Adrenal gland (tissue), 12 donors: ENCODE results near the gene FAM241B. TPM values are rescaled to one million over a fixed set of nuclear protein-coding genes. Genes with fewer than 3 reads are reported as not detected.

Experiments used
- DNase-seq, 7 donors: peaks; one replicate each; pipeline ENCODE4 v3.0.0-alpha.2; 2019 to 2020
- H3K27ac ChIP-seq, 5 donors: fragments of 200-600 bp; sonication (generic) in 4 of 5; 1 replicate in 3 of 5; 2 replicates in 2 of 5; pipeline versions ENCODE4 v1.5.1 to v1.8.0; 2016 to 2020; ENCODE audit warnings: mild to moderate bottlenecking in 1 of 5
- H3K27me3 ChIP-seq: fragments of 200-600 bp; 2 replicates; pipeline ENCODE4 v1.8.0; 2021
- H3K36me3 ChIP-seq, 2 donors: fragments of 200-600 bp; replicated peaks in 1 of 2; 1 replicate in 1 of 2; 2 replicates in 1 of 2; pipeline versions ENCODE4 v1.5.1 to v1.8.0; 2018 to 2022
- H3K4me1 ChIP-seq, 2 donors: fragments of 200-600 bp; replicated peaks in 1 of 2; 1 replicate in 1 of 2; 2 replicates in 1 of 2; pipeline versions ENCODE4 v1.5.1 to v1.8.0; 2018 to 2021
- H3K4me3 ChIP-seq, 4 donors: fragments of 200-600 bp; sonication (generic) in 3 of 4; one replicate each; pipeline ENCODE4 v1.5.1; 2016 to 2018
- H3K9me3 ChIP-seq, 3 donors: fragments of 200-600 bp; sonication (generic) in 1 of 3; replicated peaks in 1 of 3; 1 replicate in 2 of 3; 2 replicates in 1 of 3; pipeline versions ENCODE4 v1.5.1 to v1.8.0; 2016 to 2021
- POLR2A ChIP-seq, 2 donors: fragments of 450-650 bp; IDR thresholded peaks; one replicate each; pipeline ENCODE4 v1.6.1; 2017; ENCODE audit warnings: antibody characterized with exemption in 2 of 2, mild to moderate bottlenecking in 2 of 2, moderate library complexity in 1 of 2
- WGBS, 4 donors: extraction: QIAGEN DNeasy Blood & Tissue Kit in 2 of 4; methylation state at CpG; one replicate each; pipeline versions ENCODE4 v1.1.5 to v1.1.7; 2013 to 2017; 5-methylcytosine and 5-hydroxymethylcytosine counted together
- intact Hi-C, 2 donors: fragments of 100-400 bp; cut with DNase I; formaldehyde crosslinking; loops; one replicate each; pipeline versions ENCODE4 v1.14.1 to v1.15.0; 2022 to 2023
- polyA plus RNA-seq, 3 donors: library from polyadenylated mRNA; stranded (reverse); fragments of 200-250 nt in 2 of 3; fragments of 350-450 nt in 1 of 3; fragmentation: Illumina TruSeq in 1 of 3; extraction: RNeasy Lipid Tissue Mini Kit (QIAGEN cat#74804) in 1 of 3; gene quantifications; one replicate each; pipeline ENCODE4 v1.2.3, GENCODE V29; 2013 to 2014
- total RNA-seq, 9 donors: library from RNA; depleted of rRNA in 4 of 9; stranded (reverse); fragments of >200 nt in 4 of 9; fragments of 120-200 nt in 1 of 9; fragmentation: NEBNext Ultra II Directional in 1 of 9; extraction: Animal tissue kit (Norgen Biotek cat#: 25700) in 1 of 9; gene quantifications; one replicate each; pipeline versions ENCODE4 v1.1.0 to v1.2.4, GENCODE V29; 2013 to 2023
- TF ChIP-seq, protein P1 (sequence below), 6 experiments: fragments of 450-650 bp in 4 of 6; fragments of 200-600 bp in 2 of 6; sonication (generic) in 1 of 6; IDR thresholded peaks; 1 replicate in 5 of 6; 2 replicates in 1 of 6; pipeline versions ENCODE4 v1.5.1 to v1.8.0; 2016 to 2021; ENCODE audit warnings: antibody characterized with exemption in 6 of 6, mild to moderate bottlenecking in 2 of 6, moderate library complexity in 1 of 6
- donor health status: healthy with polysubstance abuse.
- donor health status: Bipolar disorder and iron deficiency.
- donor health status: DM: yes; HTN: yes; CAD: no.
- donor health status: DM: no; HTN: no; CAD: no.
- donor health status: DM: no; HTN: no; CAD: no.
- donor health status: DM: yes; HTN: yes; CAD: no.

The FAM241B gene
- total and polyA plus RNA-seq, 12 donors = 1.4 to 4.6 (median 3.0) TPM; not detected in 2

DNA sequence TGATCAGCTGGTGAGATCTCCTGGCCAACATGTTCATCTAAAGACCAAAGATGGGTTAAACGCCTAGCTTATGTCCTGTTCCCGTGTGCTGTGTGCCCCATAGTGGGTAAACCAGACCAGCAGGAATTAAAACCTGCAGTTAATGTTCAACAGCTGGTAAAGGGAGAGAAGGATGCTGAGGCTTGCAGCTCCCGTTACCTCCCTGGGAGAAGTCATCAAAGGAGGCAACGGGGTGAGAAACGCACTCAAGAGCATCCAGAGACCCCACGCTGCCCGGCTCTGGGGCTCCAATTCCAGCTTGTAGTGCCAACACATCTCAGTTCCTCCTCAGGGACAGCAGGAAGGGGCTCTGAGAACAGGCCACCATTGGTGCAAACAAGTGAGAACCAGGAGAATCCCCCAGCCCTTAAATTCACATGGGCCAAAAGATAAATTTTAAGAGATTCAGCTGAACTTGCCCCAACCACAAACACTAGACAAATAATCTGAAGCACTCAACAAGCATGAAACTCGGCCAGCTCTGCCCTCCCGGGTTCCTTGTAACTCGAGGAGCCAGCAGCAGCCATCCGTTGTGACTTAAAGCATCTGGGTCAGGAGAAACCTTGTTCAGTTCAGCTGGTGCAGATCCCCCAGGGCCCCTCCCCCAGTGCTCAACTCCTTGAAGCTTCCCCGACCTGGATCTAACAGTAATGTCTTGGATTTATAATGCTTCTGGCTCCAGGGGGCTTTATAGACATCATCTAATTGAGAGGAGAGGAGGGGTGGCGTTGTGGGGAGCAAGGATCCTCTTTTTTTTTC, 29.4 kb downstream of the FAM241B start:
- Histone ChIP-seq H3K36me3 (no peaks in the 10 kb centered on the region), H3K9me3 (no peaks in the 10 kb centered on the region), H3K27ac (no peak overlapping the region), H3K4me1 (no peaks in the 10 kb centered on the region), H3K27me3 (no peaks in the 10 kb centered on the region), H3K4me3 (no peak overlapping the region)
- TF ChIP-seq, protein P1, sequence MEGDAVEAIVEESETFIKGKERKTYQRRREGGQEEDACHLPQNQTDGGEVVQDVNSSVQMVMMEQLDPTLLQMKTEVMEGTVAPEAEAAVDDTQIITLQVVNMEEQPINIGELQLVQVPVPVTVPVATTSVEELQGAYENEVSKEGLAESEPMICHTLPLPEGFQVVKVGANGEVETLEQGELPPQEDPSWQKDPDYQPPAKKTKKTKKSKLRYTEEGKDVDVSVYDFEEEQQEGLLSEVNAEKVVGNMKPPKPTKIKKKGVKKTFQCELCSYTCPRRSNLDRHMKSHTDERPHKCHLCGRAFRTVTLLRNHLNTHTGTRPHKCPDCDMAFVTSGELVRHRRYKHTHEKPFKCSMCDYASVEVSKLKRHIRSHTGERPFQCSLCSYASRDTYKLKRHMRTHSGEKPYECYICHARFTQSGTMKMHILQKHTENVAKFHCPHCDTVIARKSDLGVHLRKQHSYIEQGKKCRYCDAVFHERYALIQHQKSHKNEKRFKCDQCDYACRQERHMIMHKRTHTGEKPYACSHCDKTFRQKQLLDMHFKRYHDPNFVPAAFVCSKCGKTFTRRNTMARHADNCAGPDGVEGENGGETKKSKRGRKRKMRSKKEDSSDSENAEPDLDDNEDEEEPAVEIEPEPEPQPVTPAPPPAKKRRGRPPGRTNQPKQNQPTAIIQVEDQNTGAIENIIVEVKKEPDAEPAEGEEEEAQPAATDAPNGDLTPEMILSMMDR (IDR thresholded peaks at IDR 0.05) = no peak
- no peak for TF ChIP-seq POLR2A (IDR thresholded peaks at IDR 0.05)
- DNase-seq = no peak
- 51 to 75% (median 66%) methylated on average over 11 to 13 of the region's 13 CpGs for WGBS, 4 donors
- intact Hi-C loops = no loop called here

DNA sequence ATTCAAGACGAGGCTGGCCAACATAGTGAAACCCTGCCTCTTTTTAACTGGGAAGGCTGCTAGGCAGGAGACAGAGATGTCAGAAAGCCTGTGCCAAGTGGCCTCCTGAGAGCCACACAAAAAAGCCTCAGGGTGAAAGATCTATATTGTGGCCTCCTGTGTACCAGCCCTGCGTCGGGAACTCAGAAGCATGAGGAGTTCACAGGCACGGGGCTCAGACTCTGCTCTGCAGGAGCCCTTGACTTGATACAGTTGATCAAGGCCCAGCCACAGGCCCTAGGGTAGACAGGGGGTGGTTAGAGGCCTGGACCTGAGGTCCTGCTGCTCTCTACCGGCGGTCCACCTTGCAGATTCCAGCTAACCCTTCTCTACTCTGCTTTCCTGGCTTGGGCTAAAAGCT, 30.2 kb downstream of the FAM241B start:
- H3K9me3 ChIP-seq = no peaks in the 10 kb centered on the region
- H3K27ac ChIP-seq = no peak overlapping the region
- H3K4me3 ChIP-seq = no peak overlapping the region
- TF ChIP-seq, protein P1 (IDR thresholded peaks at IDR 0.05) = no peak
- no peak for TF ChIP-seq POLR2A (IDR thresholded peaks at IDR 0.05)
- 58 to 73% (median 65%) methylated on average over 3 to 6 of the region's 6 CpGs for WGBS, 4 donors
- intact Hi-C loops = no loop called here
- H3K4me1 ChIP-seq = no peaks in the 10 kb centered on the region
- no peaks in the 10 kb centered on the region for H3K27me3 ChIP-seq
- no peaks in the 10 kb centered on the region for H3K36me3 ChIP-seq
- no peak for DNase-seq

DNA sequence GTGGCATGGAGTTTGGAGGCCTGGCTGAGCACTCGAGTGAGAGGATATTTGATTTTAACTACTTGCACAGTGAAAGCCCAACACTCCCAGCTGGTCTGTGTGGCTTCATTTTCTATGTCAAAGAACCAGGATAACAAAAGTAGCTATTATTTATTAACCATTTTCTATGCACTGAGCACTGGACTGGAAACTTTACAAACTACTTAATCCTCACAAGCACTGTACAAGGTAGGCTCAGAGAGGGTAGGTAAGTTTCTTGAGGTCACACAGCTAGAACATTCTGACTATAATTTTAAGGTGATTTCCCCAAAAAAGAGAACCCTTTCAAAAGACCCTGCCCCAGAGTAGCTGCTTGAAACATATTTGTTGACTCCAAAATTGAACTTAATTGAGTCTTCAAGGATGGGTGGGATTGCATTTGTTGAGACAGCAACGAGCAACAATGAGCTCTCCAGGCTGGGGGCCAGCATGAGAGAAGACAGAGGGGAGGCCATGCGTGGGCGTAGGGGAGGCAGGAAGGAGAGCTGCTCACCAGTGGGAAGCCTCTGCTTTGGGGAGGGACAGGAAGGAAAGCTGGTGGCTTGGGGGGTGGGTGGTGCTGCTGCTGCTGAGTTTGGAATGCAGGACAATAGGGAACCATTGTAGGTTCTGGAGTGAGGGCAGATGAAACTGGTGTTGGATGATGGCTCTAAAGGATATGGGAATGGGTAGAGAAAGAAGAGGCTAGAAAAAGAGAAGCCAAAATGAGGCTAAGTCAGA, 31.5 kb downstream of the FAM241B start:
- Histone ChIP-seq H3K27me3 (no peaks in the 10 kb centered on the region), H3K9me3 (no peaks in the 10 kb centered on the region), H3K36me3 (no peaks in the 10 kb centered on the region), H3K4me3 (no peak overlapping the region), H3K27ac (no peak overlapping the region), H3K4me1 (no peaks in the 10 kb centered on the region)
- no peak for TF ChIP-seq POLR2A (IDR thresholded peaks at IDR 0.05)
- TF ChIP-seq, protein P1 (IDR thresholded peaks at IDR 0.05) = no peak
- intact Hi-C loops = no loop called here
- WGBS, 4 donors = 66 to 73% (median 67%) methylated on average over 4 of the region's 4 CpGs
- DNase-seq = no peak

DNA sequence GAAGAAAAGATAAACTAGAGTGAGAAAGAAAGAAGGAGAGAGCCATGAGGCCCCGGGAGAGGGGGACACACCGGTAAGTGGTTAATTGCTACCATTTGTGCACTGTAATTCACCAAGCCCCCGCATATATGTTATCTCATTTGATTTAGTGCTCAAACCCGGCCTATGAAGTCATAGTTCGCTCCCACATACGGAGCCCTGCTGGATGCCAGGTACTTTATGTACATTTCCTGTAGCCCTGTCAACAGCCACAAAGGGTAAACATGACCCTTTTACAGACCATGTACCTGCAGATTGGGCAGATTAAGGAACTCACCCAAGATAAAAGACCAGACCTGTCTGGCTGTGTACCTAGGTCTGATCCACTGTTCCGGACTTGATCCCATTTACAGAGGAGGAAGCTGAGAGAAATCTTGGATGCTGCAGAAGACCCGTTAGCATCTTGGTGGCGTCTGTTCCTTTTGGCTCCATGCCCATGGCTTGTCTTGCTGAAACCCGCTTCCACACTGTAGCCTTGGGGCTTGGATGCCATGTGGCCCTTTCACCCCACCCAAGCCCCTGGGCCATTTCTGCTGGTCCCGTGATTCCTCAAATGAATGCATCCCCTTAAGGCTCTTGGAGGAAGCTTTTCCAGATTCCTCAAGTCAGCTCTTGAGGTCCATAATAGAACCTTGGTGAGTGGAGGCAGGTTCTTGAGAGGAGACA, 32.3 kb downstream of the FAM241B start:
- no peaks in the 10 kb centered on the region for H3K4me1 ChIP-seq
- H3K27me3 ChIP-seq = no peaks in the 10 kb centered on the region
- TF ChIP-seq POLR2A (IDR thresholded peaks at IDR 0.05) = no peak
- TF ChIP-seq, protein P1 (IDR thresholded peaks at IDR 0.05) = no peak
- no peak overlapping the region for H3K4me3 ChIP-seq
- intact Hi-C loops = no loop called here
- DNase-seq = no peak
- no peaks in the 10 kb centered on the region for H3K9me3 ChIP-seq
- no peak overlapping the region for H3K27ac ChIP-seq
- no peaks in the 10 kb centered on the region for H3K36me3 ChIP-seq
- WGBS, 4 donors = 68 to 80% (median 72%) methylated on average over 10 to 11 of the region's 11 CpGs
